ENCODE measurements around the gene TMEM86B. TPM values are rescaled to one million over a fixed set of nuclear protein-coding genes. Genes with fewer than 3 reads are reported as not detected.

The TMEM86B gene
- polyA plus RNA-seq, 1 donor = 2.6 TPM

Other genes with a start within 250 kb of the TMEM86B start
- gene GP6, start 190.5 kb downstream of the TMEM86B start, polyA plus RNA-seq (ENCODE audit: insufficient read length) = 0.15 TPM
- 14.5 TPM for gene RDH13, start 165.6 kb downstream of the TMEM86B start, polyA plus RNA-seq (ENCODE audit: insufficient read length)
- gene EPS8L1, start 152.9 kb downstream of the TMEM86B start, polyA plus RNA-seq (ENCODE audit: insufficient read length) = 2.6 TPM
- 74.0 TPM for gene PPP1R12C, start 111.1 kb downstream of the TMEM86B start, polyA plus RNA-seq (ENCODE audit: insufficient read length)
- 516 TPM for gene TNNT1, start 79.6 kb downstream of the TMEM86B start, polyA plus RNA-seq (ENCODE audit: insufficient read length)
- 1.9 TPM for gene TNNI3, start 71.0 kb downstream of the TMEM86B start, polyA plus RNA-seq (ENCODE audit: insufficient read length)
- 1.2 TPM for gene DNAAF3, start 62.1 kb downstream of the TMEM86B start, polyA plus RNA-seq (ENCODE audit: insufficient read length)
- 0.13 TPM for gene SYT5, start 48.5 kb downstream of the TMEM86B start, polyA plus RNA-seq (ENCODE audit: insufficient read length)
- 0.27 TPM for gene PTPRH, start 19.3 kb downstream of the TMEM86B start, polyA plus RNA-seq (ENCODE audit: insufficient read length)
- gene PPP6R1, start 30.3 kb upstream of the TMEM86B start, polyA plus RNA-seq (ENCODE audit: insufficient read length) = 31.5 TPM
- gene HSPBP1, start 51.3 kb upstream of the TMEM86B start, polyA plus RNA-seq (ENCODE audit: insufficient read length) = 30.6 TPM
- 5.8 TPM for gene BRSK1, start 55.2 kb upstream of the TMEM86B start, polyA plus RNA-seq (ENCODE audit: insufficient read length)
- gene TMEM150B, start 96.6 kb upstream of the TMEM86B start, polyA plus RNA-seq (ENCODE audit: insufficient read length) = 1.3 TPM
- 26.8 TPM for gene KMT5C, start 111.1 kb upstream of the TMEM86B start, polyA plus RNA-seq (ENCODE audit: insufficient read length)
- 0.65 TPM for gene COX6B2, start 126.0 kb upstream of the TMEM86B start, polyA plus RNA-seq (ENCODE audit: insufficient read length)
- gene GARIN5B, start 134.5 kb upstream of the TMEM86B start, polyA plus RNA-seq (ENCODE audit: insufficient read length) = not detected
- gene IL11, start 141.7 kb upstream of the TMEM86B start, polyA plus RNA-seq (ENCODE audit: insufficient read length) = 0.25 TPM
- gene TMEM190, start 148.1 kb upstream of the TMEM86B start, polyA plus RNA-seq (ENCODE audit: insufficient read length) = not detected
- 0.32 TPM for gene TMEM238, start 155.5 kb upstream of the TMEM86B start, polyA plus RNA-seq (ENCODE audit: insufficient read length)
- 1,898 TPM for gene RPL28, start 157.2 kb upstream of the TMEM86B start, polyA plus RNA-seq (ENCODE audit: insufficient read length)
- 47.2 TPM for gene UBE2S, start 179.0 kb upstream of the TMEM86B start, polyA plus RNA-seq (ENCODE audit: insufficient read length)
- 0.18 TPM for gene SHISA7, start 214.5 kb upstream of the TMEM86B start, polyA plus RNA-seq (ENCODE audit: insufficient read length)
- 36.1 TPM for gene ISOC2, start 232.9 kb upstream of the TMEM86B start, polyA plus RNA-seq (ENCODE audit: insufficient read length)
- not detected for gene C19orf85, start 236.0 kb upstream of the TMEM86B start, polyA plus RNA-seq (ENCODE audit: insufficient read length)
- 5.0 TPM for gene ZNF628, start 247.9 kb upstream of the TMEM86B start, polyA plus RNA-seq (ENCODE audit: insufficient read length)